Mucosa of rectum (tissue), 2 donors: ENCODE data around the gene GABRB1.

Source experiments
- H3K27ac ChIP-seq, 2 donors: one replicate each; pipeline ENCODE4 v1.7.0; 2013; ENCODE audit warnings: inconsistent platforms in 2 of 2, low read depth in 2 of 2, low read length in 2 of 2
- H3K27me3 ChIP-seq, 2 donors: one replicate each; pipeline ENCODE4 v1.7.0; 2013; ENCODE audit warnings: low read length in 2 of 2; ENCODE audit not compliant: control insufficient read depth in 2 of 2, insufficient read depth in 2 of 2
- H3K36me3 ChIP-seq, 2 donors: one replicate each; pipeline ENCODE4 v1.7.0; 2013; ENCODE audit warnings: low read length in 2 of 2; ENCODE audit not compliant: control insufficient read depth in 2 of 2, insufficient read depth in 2 of 2
- H3K4me1 ChIP-seq, 2 donors: one replicate each; pipeline ENCODE4 v1.7.0; 2013; ENCODE audit warnings: low read length in 2 of 2, mild to moderate bottlenecking in 1 of 2; ENCODE audit not compliant: control insufficient read depth in 2 of 2, insufficient read depth in 2 of 2
- H3K4me3 ChIP-seq, 2 donors: one replicate each; pipeline ENCODE4 v1.7.0; 2013; ENCODE audit warnings: low read length in 2 of 2
- H3K9ac ChIP-seq, 2 donors: one replicate each; pipeline ENCODE4 v1.7.0; 2013; ENCODE audit warnings: low read length in 2 of 2, low read depth in 1 of 2, mild to moderate bottlenecking in 1 of 2
- H3K9me3 ChIP-seq, 2 donors: one replicate each; pipeline ENCODE4 v1.7.0; 2013; ENCODE audit warnings: low read length in 2 of 2; ENCODE audit not compliant: control insufficient read depth in 2 of 2
- donor health status: healthy.
- donor health status: Normal muscosa, but diverticular disease.

Gene GABRB1

GRCh38 chr4:47313384-47313783 is 282.0 kb downstream of the GABRB1 start:
- H3K9me3 ChIP-seq = no peaks in the 10 kb centered on the region
- no peaks in the 10 kb centered on the region for H3K4me1 ChIP-seq
- no peak overlapping the region for H3K27ac ChIP-seq
- no peak overlapping the region for H3K4me3 ChIP-seq
- no peak overlapping the region for H3K9ac ChIP-seq
- no peaks in the 10 kb centered on the region for H3K27me3 ChIP-seq
- no peaks in the 10 kb centered on the region for H3K36me3 ChIP-seq

GRCh38 chr4:47315346-47315745 is 284.0 kb downstream of the GABRB1 start:
- H3K36me3 ChIP-seq = no peaks in the 10 kb centered on the region
- no peak overlapping the region for H3K27ac ChIP-seq
- no peaks in the 10 kb centered on the region for H3K4me1 ChIP-seq
- H3K4me3 ChIP-seq = no peak overlapping the region
- H3K9me3 ChIP-seq = no peaks in the 10 kb centered on the region
- no peak overlapping the region for H3K9ac ChIP-seq
- no peaks in the 10 kb centered on the region for H3K27me3 ChIP-seq

GRCh38 chr4:47326025-47326424 is 294.7 kb downstream of the GABRB1 start:
- no peak overlapping the region for H3K4me3 ChIP-seq
- H3K36me3 ChIP-seq = no peaks in the 10 kb centered on the region
- H3K9ac ChIP-seq = no peak overlapping the region
- H3K9me3 ChIP-seq = no peaks in the 10 kb centered on the region
- no peaks in the 10 kb centered on the region for H3K27me3 ChIP-seq
- H3K27ac ChIP-seq = no peak overlapping the region
- H3K4me1 ChIP-seq = no peaks in the 10 kb centered on the region

GRCh38 chr4:47330866-47331265 is 299.5 kb downstream of the GABRB1 start:
- Histone ChIP-seq H3K36me3 (no peaks in the 10 kb centered on the region), H3K27ac (no peak overlapping the region), H3K9me3 (no peaks in the 10 kb centered on the region), H3K27me3 (no peaks in the 10 kb centered on the region), H3K9ac (no peak overlapping the region), H3K4me3 (no peak overlapping the region), H3K4me1 (no peaks in the 10 kb centered on the region)

GRCh38 chr4:47334652-47335051 is 303.3 kb downstream of the GABRB1 start:
- Histone ChIP-seq H3K27me3 (no peaks in the 10 kb centered on the region), H3K27ac (no peak overlapping the region), H3K4me3 (no peak overlapping the region), H3K4me1 (no peaks in the 10 kb centered on the region), H3K9ac (no peak overlapping the region), H3K36me3 (no peaks in the 10 kb centered on the region), H3K9me3 (no peaks in the 10 kb centered on the region)

- Histone ChIP-seq H3K9ac (no peak overlapping the region), H3K27me3 (peaks cover 0 to 2% of the 10 kb centered on the region in 2 donors), H3K36me3 (no peaks in the 10 kb centered on the region), H3K9me3 (no peaks in the 10 kb centered on the region), H3K27ac (no peak overlapping the region), H3K4me3 (no peak overlapping the region), H3K4me1 (no peaks in the 10 kb centered on the region)
Observed at GRCh38 chr4:47337893-47338292, 306.5 kb downstream of the GABRB1 start.

GRCh38 chr4:47340914-47341313 is 309.5 kb downstream of the GABRB1 start:
- Histone ChIP-seq H3K4me3 (no peak overlapping the region), H3K9me3 (no peaks in the 10 kb centered on the region), H3K27ac (no peak overlapping the region), H3K4me1 (no peaks in the 10 kb centered on the region), H3K27me3 (peaks cover 0 to 2% of the 10 kb centered on the region in 2 donors), H3K9ac (no peak overlapping the region), H3K36me3 (no peaks in the 10 kb centered on the region)

- Histone ChIP-seq H3K9me3 (no peaks in the 10 kb centered on the region), H3K4me1 (no peaks in the 10 kb centered on the region), H3K36me3 (no peaks in the 10 kb centered on the region), H3K4me3 (no peak overlapping the region), H3K27ac (no peak overlapping the region), H3K9ac (no peak overlapping the region), H3K27me3 (peaks cover 0 to 2% of the 10 kb centered on the region in 2 donors)
Observed at GRCh38 chr4:47342796-47343195, 311.4 kb downstream of the GABRB1 start.

- Histone ChIP-seq H3K27ac (no peak overlapping the region), H3K27me3 (no peaks in the 10 kb centered on the region), H3K9ac (no peak overlapping the region), H3K36me3 (no peaks in the 10 kb centered on the region), H3K4me1 (no peaks in the 10 kb centered on the region), H3K4me3 (no peak overlapping the region), H3K9me3 (no peaks in the 10 kb centered on the region)
Observed at GRCh38 chr4:47349326-47349725, 318.0 kb downstream of the GABRB1 start.

- H3K4me3 ChIP-seq = no peak overlapping the region
- no peaks in the 10 kb centered on the region for H3K4me1 ChIP-seq
Observed at GRCh38 chr4:47355568-47355967, 324.2 kb downstream of the GABRB1 start.

GRCh38 chr4:47359891-47360290 is 328.5 kb downstream of the GABRB1 start:
- Histone ChIP-seq H3K4me3 (no peak overlapping the region), H3K9ac (no peak overlapping the region), H3K9me3 (no peaks in the 10 kb centered on the region), H3K27ac (no peak overlapping the region), H3K4me1 (no peaks in the 10 kb centered on the region), H3K36me3 (no peaks in the 10 kb centered on the region), H3K27me3 (no peaks in the 10 kb centered on the region)

More at GRCh38 chr4:47355568-47355967, 324.2 kb downstream of the GABRB1 start:
- Histone ChIP-seq H3K9ac (no peak overlapping the region), H3K9me3 (no peaks in the 10 kb centered on the region), H3K27ac (no peak overlapping the region), H3K27me3 (no peaks in the 10 kb centered on the region), H3K36me3 (no peaks in the 10 kb centered on the region)
